SK-N-SH (cell line): ENCODE results near the gene KIF5C.

ENCODE experiments used
- EP300 ChIP-seq, 2 experiments: IDR thresholded peaks; 2 replicates each; pipeline versions ENCODE4 v1.4.0 to v1.6.1; 2012; ENCODE audit warnings: borderline replicate concordance in 1 of 2, low read depth in 1 of 2, low read length in 1 of 2
- GABPA ChIP-seq: IDR thresholded peaks from 2 replicates; pipeline ENCODE4 v1.4.0; 2012; ENCODE audit warnings: low read depth, mild to moderate bottlenecking
- RAD21 ChIP-seq: IDR thresholded peaks from 2 replicates; pipeline ENCODE4 v1.6.1; 2012; ENCODE audit warnings: mild to moderate bottlenecking, low read length
- SIN3A ChIP-seq: IDR thresholded peaks from 2 replicates; pipeline ENCODE4 v1.6.1; 2012; ENCODE audit warnings: low read depth, mild to moderate bottlenecking, low read length, moderate library complexity, borderline replicate concordance
- SMC3 ChIP-seq: IDR thresholded peaks from 2 replicates; pipeline ENCODE4 v1.6.1; 2012; ENCODE audit warnings: low read depth, low read length, improper control_type of control experiment
- TF ChIP-seq, protein P1 (sequence below): fragments of 200-600 bp; sonication (generic); IDR thresholded peaks from 2 replicates; pipeline ENCODE4 v1.6.1; 2017; ENCODE audit warnings: antibody characterized with exemption, mild to moderate bottlenecking, moderate library complexity

DNA sequence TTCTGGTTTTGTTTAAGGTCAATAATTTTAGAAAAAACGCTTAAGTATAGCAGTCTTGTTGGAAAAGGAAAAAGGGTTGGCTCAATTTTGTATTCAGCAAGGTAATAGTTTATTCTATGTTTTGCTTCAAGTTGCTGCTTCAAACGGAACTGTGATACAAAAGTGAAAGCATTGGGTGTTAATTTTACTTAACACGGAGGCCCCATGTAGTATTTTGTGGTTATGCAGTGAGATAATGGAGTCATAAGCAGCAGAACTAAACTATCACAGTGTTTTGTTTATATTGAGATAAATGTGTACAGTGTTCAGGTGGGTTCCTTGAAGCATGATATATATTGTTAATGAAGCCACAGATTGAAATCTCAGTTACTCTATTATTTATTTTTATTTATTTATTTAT, 96.5 kb downstream of the KIF5C start:
- TF ChIP-seq EP300 (IDR thresholded peaks at IDR 0.05; ENCODE audit: borderline replicate concordance in 1 of 2, low read depth in 1 of 2, low read length in 1 of 2) (no peak), RAD21 (no peak), SIN3A (no peak), SMC3 (no peak), GABPA (no peak)
- TF ChIP-seq, protein P1, sequence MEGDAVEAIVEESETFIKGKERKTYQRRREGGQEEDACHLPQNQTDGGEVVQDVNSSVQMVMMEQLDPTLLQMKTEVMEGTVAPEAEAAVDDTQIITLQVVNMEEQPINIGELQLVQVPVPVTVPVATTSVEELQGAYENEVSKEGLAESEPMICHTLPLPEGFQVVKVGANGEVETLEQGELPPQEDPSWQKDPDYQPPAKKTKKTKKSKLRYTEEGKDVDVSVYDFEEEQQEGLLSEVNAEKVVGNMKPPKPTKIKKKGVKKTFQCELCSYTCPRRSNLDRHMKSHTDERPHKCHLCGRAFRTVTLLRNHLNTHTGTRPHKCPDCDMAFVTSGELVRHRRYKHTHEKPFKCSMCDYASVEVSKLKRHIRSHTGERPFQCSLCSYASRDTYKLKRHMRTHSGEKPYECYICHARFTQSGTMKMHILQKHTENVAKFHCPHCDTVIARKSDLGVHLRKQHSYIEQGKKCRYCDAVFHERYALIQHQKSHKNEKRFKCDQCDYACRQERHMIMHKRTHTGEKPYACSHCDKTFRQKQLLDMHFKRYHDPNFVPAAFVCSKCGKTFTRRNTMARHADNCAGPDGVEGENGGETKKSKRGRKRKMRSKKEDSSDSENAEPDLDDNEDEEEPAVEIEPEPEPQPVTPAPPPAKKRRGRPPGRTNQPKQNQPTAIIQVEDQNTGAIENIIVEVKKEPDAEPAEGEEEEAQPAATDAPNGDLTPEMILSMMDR = no peak
